ENCODE measurements around the gene TUBGCP6. TPM values are rescaled to one million over a fixed set of nuclear protein-coding genes. Genes with fewer than 3 reads are reported as not detected.

Gene TUBGCP6
- total RNA-seq, 2 donors from 2014 or later: 19.2 to 33.4 TPM

- no peaks in the 10 kb centered on the region for H3K36me3 ChIP-seq
- intact Hi-C loops (cut with DNase I): no loop called here
- no peak for DNase-seq
- H3K9me3 ChIP-seq: no peaks in the 10 kb centered on the region
- H3K27ac ChIP-seq: no peak overlapping the region
- peaks cover 14% of the 10 kb centered on the region for H3K27me3 ChIP-seq
- peaks cover 7% of the 10 kb centered on the region for H3K4me1 ChIP-seq
- H3K4me3 ChIP-seq: no peak overlapping the region
- no peak overlapping the region for H3K9ac ChIP-seq (ENCODE audit: low read depth in 2 of 2, low read length in 2 of 2)
- no peak for TF ChIP-seq CTCF (IDR thresholded peaks at IDR 0.05)
Observed at GRCh38 chr22:50180727-50181521, 63.9 kb downstream of the TUBGCP6 start.

GRCh38 chr22:50179937-50180726, 64.7 kb downstream of the TUBGCP6 start:
- no peak overlapping the region for H3K4me3 ChIP-seq
- no peaks in the 10 kb centered on the region for H3K9me3 ChIP-seq
- no peak for DNase-seq
- no peak overlapping the region for H3K9ac ChIP-seq (ENCODE audit: low read depth in 2 of 2, low read length in 2 of 2)
- peaks cover 14% of the 10 kb centered on the region for H3K27me3 ChIP-seq
- no peaks in the 10 kb centered on the region for H3K36me3 ChIP-seq
- no peak overlapping the region for H3K27ac ChIP-seq
- peaks cover 7% of the 10 kb centered on the region for H3K4me1 ChIP-seq
- intact Hi-C loops (cut with DNase I): no loop called here
- no peak for TF ChIP-seq CTCF (IDR thresholded peaks at IDR 0.05)

- TF ChIP-seq CTCF (IDR thresholded peaks at IDR 0.05): no peak
- no peak overlapping the region for H3K27ac ChIP-seq
- DNase-seq: no peak
- intact Hi-C loops (cut with DNase I): no loop called here
- peaks cover 3% of the 10 kb centered on the region for H3K4me1 ChIP-seq
- no peaks in the 10 kb centered on the region for H3K36me3 ChIP-seq
- H3K9me3 ChIP-seq: no peaks in the 10 kb centered on the region
- H3K4me3 ChIP-seq: no peak overlapping the region
- peaks cover 14% of the 10 kb centered on the region for H3K27me3 ChIP-seq
- H3K9ac ChIP-seq (ENCODE audit: low read depth in 2 of 2, low read length in 2 of 2): no peak overlapping the region
Observed at GRCh38 chr22:50178871-50179869, 65.7 kb downstream of the TUBGCP6 start.

DNA sequence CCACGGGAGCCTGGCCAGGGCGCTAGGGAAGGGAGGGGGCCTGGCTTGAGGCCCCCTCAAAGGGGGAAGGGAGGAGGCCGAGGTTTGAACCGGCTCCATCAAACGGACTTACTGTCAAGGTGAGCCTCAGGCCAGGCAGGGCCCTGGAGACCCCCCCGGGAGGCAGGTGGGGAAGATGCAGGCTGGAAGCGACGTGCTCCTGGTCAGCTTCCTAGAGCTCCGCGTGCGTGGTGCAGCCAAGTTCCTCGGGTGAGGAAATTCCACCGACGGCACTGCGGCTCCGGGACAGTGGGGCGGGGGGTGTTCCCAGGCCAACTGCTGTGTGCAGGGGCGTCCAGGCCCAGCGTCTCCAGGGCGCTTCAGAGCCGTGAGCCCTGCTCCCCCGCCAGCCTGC, 66.4 kb downstream of the TUBGCP6 start:
- Histone ChIP-seq H3K27me3 (peaks cover 14% of the 10 kb centered on the region), H3K4me1 (no peaks in the 10 kb centered on the region), H3K9ac (ENCODE audit: low read depth in 2 of 2, low read length in 2 of 2) (no peak overlapping the region), H3K27ac (no peak overlapping the region), H3K4me3 (no peak overlapping the region), H3K36me3 (no peaks in the 10 kb centered on the region), H3K9me3 (no peaks in the 10 kb centered on the region)
- DNase-seq: no peak
- intact Hi-C loops (cut with DNase I): no loop called here
- TF ChIP-seq CTCF (IDR thresholded peaks at IDR 0.05): no peak
